Lower leg skin (tissue), 4 donors: ENCODE results near the gene RNASE7. TPM values are rescaled to one million over a fixed set of nuclear protein-coding genes. Genes with fewer than 3 reads are reported as not detected.

Source experiments
- DNase-seq, 2 donors: peaks; one replicate each; pipeline ENCODE4 v3.0.0-alpha.2; 2019; ENCODE audit warnings: low spot score in 2 of 2
- H3K4me3 ChIP-seq: fragments of 200-600 bp; sonication (generic); 2 replicates; pipeline ENCODE4 v1.5.1; 2017; ENCODE audit warnings: mild to moderate bottlenecking, low read depth; ENCODE audit not compliant: poor library complexity, severe bottlenecking
- POLR2A ChIP-seq, 2 donors: fragments of 450-650 bp; IDR thresholded peaks; one replicate each; pipeline ENCODE4 v1.6.1; 2016 to 2017; ENCODE audit warnings: antibody characterized with exemption in 2 of 2, mild to moderate bottlenecking in 1 of 2, moderate library complexity in 1 of 2
- WGBS, 2 donors: methylation state at CpG; one replicate each; pipeline ENCODE4 v1.1.5; 2018; 5-methylcytosine and 5-hydroxymethylcytosine counted together
- intact Hi-C: fragments of 100-400 bp; cut with DNase I; formaldehyde crosslinking; loops from one replicate; pipeline ENCODE4 v1.15.0; 2023; ENCODE audit warnings: low total_unique reads
- total RNA-seq, 4 donors: library from RNA; depleted of rRNA; stranded (reverse); fragments of >200 nt; gene quantifications; one replicate each; pipeline ENCODE4 v1.1.0, GENCODE V29; 2016
- TF ChIP-seq, protein P1 (sequence below), 3 donors: fragments of 450-650 bp; IDR thresholded peaks; one replicate each; pipeline ENCODE4 v1.5.1; 2016; ENCODE audit warnings: antibody characterized with exemption in 3 of 3, mild to moderate bottlenecking in 3 of 3, moderate library complexity in 2 of 3

RNASE7 gene
- total RNA-seq, 4 donors from 2014 or later, result 34.1 to 83.3 (median 47.8) TPM

- no peak for TF ChIP-seq POLR2A (IDR thresholded peaks at IDR 0.05)
- TF ChIP-seq, protein P1, sequence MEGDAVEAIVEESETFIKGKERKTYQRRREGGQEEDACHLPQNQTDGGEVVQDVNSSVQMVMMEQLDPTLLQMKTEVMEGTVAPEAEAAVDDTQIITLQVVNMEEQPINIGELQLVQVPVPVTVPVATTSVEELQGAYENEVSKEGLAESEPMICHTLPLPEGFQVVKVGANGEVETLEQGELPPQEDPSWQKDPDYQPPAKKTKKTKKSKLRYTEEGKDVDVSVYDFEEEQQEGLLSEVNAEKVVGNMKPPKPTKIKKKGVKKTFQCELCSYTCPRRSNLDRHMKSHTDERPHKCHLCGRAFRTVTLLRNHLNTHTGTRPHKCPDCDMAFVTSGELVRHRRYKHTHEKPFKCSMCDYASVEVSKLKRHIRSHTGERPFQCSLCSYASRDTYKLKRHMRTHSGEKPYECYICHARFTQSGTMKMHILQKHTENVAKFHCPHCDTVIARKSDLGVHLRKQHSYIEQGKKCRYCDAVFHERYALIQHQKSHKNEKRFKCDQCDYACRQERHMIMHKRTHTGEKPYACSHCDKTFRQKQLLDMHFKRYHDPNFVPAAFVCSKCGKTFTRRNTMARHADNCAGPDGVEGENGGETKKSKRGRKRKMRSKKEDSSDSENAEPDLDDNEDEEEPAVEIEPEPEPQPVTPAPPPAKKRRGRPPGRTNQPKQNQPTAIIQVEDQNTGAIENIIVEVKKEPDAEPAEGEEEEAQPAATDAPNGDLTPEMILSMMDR (IDR thresholded peaks at IDR 0.05), result no peak
- H3K4me3 ChIP-seq, result no peak overlapping the region
- intact Hi-C loops, result no loop called here
- DNase-seq, result peak in 1 of 2 donors; percentile 84
- 71 to 77% methylated on average over 10 of the region's 10 CpGs for WGBS, 2 donors
Measured at GRCh38 chr14:21056520-21057163, 14.5 kb downstream of the RNASE7 start.

- peak in 1 of 2 donors; percentile 60 for DNase-seq
- WGBS, 2 donors, result 69 to 77% methylated on average over 8 of the region's 8 CpGs
- intact Hi-C loops, result no loop called here
- TF ChIP-seq POLR2A (IDR thresholded peaks at IDR 0.05), result no peak
- TF ChIP-seq, protein P1 (IDR thresholded peaks at IDR 0.05), result no peak
- no peak within 1 kb of the TSS for H3K4me3 ChIP-seq
Measured at GRCh38 chr14:21057803-21058675, 15.9 kb downstream of the RNASE7 start, which contains the start of gene RNASE8. Gene RNASE8, plus strand, starts transcription at chr14:21057822. Its CDS starts 71 bp downstream, at chr14:21057893.

DNA sequence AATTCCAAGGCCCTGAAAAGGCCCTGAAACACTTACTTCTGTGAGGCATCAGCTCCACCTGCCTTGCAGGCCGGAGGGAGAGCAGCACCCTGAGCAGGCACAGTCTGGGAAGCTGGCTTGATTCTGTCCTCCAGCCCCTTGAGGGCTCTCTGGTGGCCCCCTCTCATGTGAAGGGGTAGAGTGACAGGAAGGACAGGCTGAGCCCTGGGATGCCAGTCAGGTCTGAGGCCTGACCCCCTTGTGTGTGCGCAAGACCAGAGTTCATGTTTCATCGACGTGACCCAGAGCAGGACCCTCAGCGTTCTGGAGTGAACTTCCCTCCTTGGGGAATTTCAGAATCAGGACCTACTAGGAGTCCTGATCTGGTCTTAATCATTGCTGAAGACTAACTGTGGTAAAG, 16.7 kb downstream of the RNASE7 start:
- no peak overlapping the region for H3K4me3 ChIP-seq
- WGBS, 2 donors, result 89 to 94% methylated on average over 5 of the region's 5 CpGs
- peak in 1 of 2 donors; percentile 21 for DNase-seq
- intact Hi-C loops, result no loop called here
- no peak for TF ChIP-seq POLR2A (IDR thresholded peaks at IDR 0.05)
- TF ChIP-seq, protein P1 (IDR thresholded peaks at IDR 0.05), result no peak

DNA sequence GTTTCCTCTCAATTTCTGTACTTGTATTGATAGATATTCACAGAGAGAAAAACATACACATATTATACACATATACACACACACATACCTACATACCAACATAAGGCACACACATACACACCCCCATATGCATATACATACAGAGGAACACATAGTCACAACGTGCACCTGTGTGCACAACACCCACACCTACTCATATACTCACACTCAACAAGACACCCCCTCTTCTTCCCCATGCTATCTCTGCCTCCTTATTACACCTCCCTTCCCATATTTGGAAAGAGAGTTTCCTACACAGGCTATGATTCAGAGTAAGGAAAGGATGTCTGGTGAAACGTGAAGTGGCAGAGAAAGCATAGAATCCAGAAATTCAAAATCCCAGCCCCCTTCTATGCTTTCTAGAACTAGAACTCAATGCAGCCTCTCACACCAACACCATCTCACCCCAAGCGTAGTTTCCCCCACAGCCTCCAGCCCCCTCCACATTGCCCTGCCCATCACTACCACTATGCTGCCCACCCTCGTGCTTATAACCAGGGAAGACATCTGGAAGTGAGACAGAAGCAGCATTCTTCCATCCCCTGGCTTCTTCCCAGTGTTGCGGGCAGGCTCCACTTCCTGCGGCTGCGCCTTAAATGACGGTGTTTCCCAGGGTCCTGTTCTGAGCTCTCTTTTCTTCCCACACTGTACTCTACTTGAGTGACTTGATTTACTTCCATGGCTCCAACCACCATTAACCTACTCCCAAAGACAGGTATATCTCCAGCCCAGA, 17.9 kb downstream of the RNASE7 start:
- intact Hi-C loops, result no loop called here
- no peak for TF ChIP-seq POLR2A (IDR thresholded peaks at IDR 0.05)
- TF ChIP-seq, protein P1 (IDR thresholded peaks at IDR 0.05), result no peak
- peak in 1 of 2 donors; percentile 13 for DNase-seq
- no peak overlapping the region for H3K4me3 ChIP-seq
- 62 to 63% methylated on average over 8 of the region's 8 CpGs for WGBS, 2 donors

DNA sequence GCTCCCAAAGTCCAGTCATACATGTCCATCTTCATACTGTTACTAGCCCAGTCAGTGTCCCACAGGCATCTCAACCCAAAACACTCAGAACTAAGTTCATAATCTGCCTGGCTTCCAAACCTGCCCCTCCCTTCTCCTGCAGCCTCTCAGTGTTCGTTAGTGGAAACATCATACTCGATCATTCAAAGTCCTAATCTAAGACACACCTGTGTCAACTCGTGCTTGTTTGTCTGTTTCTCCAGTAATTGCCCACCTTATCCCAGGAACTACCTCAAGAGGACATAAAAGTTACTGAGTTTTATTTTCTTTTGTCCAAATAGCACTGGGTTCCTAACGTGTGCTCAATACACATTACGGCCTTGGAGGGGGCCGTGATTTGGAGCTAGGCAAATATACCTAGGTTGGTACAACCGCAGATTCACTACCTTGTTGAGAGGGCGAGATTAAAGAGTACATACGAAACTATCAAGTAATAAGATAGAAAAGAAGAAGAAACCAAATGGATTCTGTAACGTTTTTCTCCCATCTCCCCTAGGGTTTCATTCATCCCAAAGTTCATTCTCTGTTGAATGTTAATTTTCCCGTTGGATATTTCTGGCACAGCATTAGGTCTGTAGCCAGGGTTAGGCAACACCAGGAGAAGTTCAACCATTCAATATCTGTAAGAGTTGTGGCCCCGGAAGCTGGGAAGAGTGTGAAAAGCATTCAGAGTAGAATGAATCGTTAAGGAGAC, 18.6 kb downstream of the RNASE7 start:
- WGBS, 2 donors, result 74 to 80% methylated on average over 13 of the region's 13 CpGs
- TF ChIP-seq, protein P1 (IDR thresholded peaks at IDR 0.05), result no peak
- no peak for TF ChIP-seq POLR2A (IDR thresholded peaks at IDR 0.05)
- H3K4me3 ChIP-seq, result no peak overlapping the region
- intact Hi-C loops, result no loop called here
- peak in 1 of 2 donors; percentile 10 for DNase-seq
